WTC11 (cell line): Measurements from ENCODE around the gene NR1H3. TPM values are rescaled to one million over a fixed set of nuclear protein-coding genes. Genes with fewer than 3 reads are reported as not detected.

ENCODE experiments used
- ATAC-seq: fragments of 200-7000 bp; cut with Tn5 transposase; 2 replicates; pipeline ENCODE4 v1.10.0; 2021; ENCODE audit warnings: mild to moderate bottlenecking, moderate library complexity
- CTCF ChIA-PET: fragments of 300-600 bp; sonication (Branson Sonifier 250); formaldehyde crosslinking; loops from one replicate; lab custom pipeline; 2021; ENCODE audit warnings: antibody characterized with exemption; lab: Charles Lee
- POLR2A ChIA-PET: fragments of 350-600 bp; sonication (Branson Sonifier 250); formaldehyde crosslinking; loops from one replicate; lab custom pipeline; 2021; ENCODE audit warnings: antibody characterized with exemption; lab: Charles Lee
- DNase-seq: peaks from one replicate; pipeline ENCODE4 v3.0.0; 2021; ENCODE audit warnings: low spot score
- H3K27ac Mint-ChIP-seq: 2 replicates; pipeline ENCODE4 v1.8.0; 2021; ENCODE audit warnings: mixed read lengths
- H3K27me3 Mint-ChIP-seq: 2 replicates; pipeline ENCODE4 v1.8.0; 2021; ENCODE audit warnings: low read depth, mild to moderate bottlenecking, moderate library complexity, mixed read lengths
- H3K36me3 Mint-ChIP-seq: 2 replicates; pipeline ENCODE4 v1.8.0; 2021; ENCODE audit warnings: mixed read lengths
- H3K4me1 Mint-ChIP-seq: 2 replicates; pipeline ENCODE4 v1.8.0; 2022; ENCODE audit warnings: mixed read lengths
- H3K4me3 Mint-ChIP-seq: 2 replicates; pipeline ENCODE4 v1.8.0; 2021; ENCODE audit warnings: mild to moderate bottlenecking, moderate library complexity, mixed read lengths
- H3K9me3 Mint-ChIP-seq: 2 replicates; pipeline ENCODE4 v1.8.0; 2021; ENCODE audit warnings: mixed read lengths
- ETV6 ChIP-seq: sonication (generic); formaldehyde crosslinking; IDR thresholded peaks from 2 replicates; pipeline ENCODE4 v1.8.1; 2022; ENCODE audit warnings: mild to moderate bottlenecking, missing genetic modification reagents
- FOXJ3 ChIP-seq: sonication (generic); formaldehyde crosslinking; IDR thresholded peaks from 2 replicates; pipeline ENCODE4 v1.9.0; 2021; ENCODE audit warnings: missing genetic modification reagents, mild to moderate bottlenecking, borderline replicate concordance
- IRF2 ChIP-seq: sonication (generic); formaldehyde crosslinking; IDR thresholded peaks from 2 replicates; pipeline ENCODE4 v1.8.0; 2022; ENCODE audit warnings: low read depth, missing genetic modification reagents, borderline replicate concordance
- MXD4 ChIP-seq: fragments of 250-450 bp; sonication (Bioruptor Pico); IDR thresholded peaks from 2 replicates; pipeline ENCODE4 v1.8.0; 2021; ENCODE audit warnings: mild to moderate bottlenecking, moderate library complexity, borderline replicate concordance
- NFE2L1 ChIP-seq: sonication (generic); formaldehyde crosslinking; IDR thresholded peaks from 2 replicates; pipeline ENCODE4 v1.8.1; 2023; ENCODE audit warnings: missing genetic modification reagents
- NR3C1 ChIP-seq: sonication (generic); formaldehyde crosslinking; conservative IDR thresholded peaks from 2 replicates; pipeline ENCODE4 v1.8.1; 2023; ENCODE audit warnings: low read depth, mild to moderate bottlenecking, missing genetic modification reagents
- RORB ChIP-seq: fragments of 250-450 bp; sonication (Bioruptor Pico); IDR thresholded peaks from 2 replicates; pipeline ENCODE4 v1.9.0; 2021; ENCODE audit warnings: mild to moderate bottlenecking
- SOX15 ChIP-seq: fragments of 250-450 bp; sonication (Bioruptor Pico); IDR thresholded peaks from 2 replicates; pipeline ENCODE4 v1.9.0; 2021; ENCODE audit warnings: mild to moderate bottlenecking
- total RNA-seq: library from RNA; stranded (reverse); gene quantifications from 3 replicates; pipeline ENCODE4 v1.2.3, GENCODE V29; 2021
- TF ChIP-seq, protein P1 (sequence below): fragments of 250-450 bp; sonication (Bioruptor Pico); IDR thresholded peaks from 2 replicates; pipeline ENCODE4 v1.8.0; 2021; ENCODE audit warnings: mild to moderate bottlenecking
- TF ChIP-seq, protein P2 (sequence below): fragments of 250-450 bp; sonication (Bioruptor Pico); IDR thresholded peaks from 2 replicates; pipeline ENCODE4 v1.9.0; 2021; ENCODE audit warnings: mild to moderate bottlenecking
- TF ChIP-seq, protein P3 (sequence below): sonication (generic); formaldehyde crosslinking; IDR thresholded peaks from 2 replicates; pipeline ENCODE4 v1.8.0; 2022; ENCODE audit warnings: mild to moderate bottlenecking, missing genetic modification reagents
- TF ChIP-seq, protein P4 (sequence below): sonication (generic); formaldehyde crosslinking; IDR thresholded peaks from 2 replicates; pipeline ENCODE4 v1.8.0; 2023; ENCODE audit warnings: missing genetic modification reagents, mild to moderate bottlenecking, borderline replicate concordance
- TF ChIP-seq, protein P5 (sequence below): sonication (generic); formaldehyde crosslinking; conservative IDR thresholded peaks from 2 replicates; pipeline ENCODE4 v1.8.1; 2023; ENCODE audit warnings: mild to moderate bottlenecking, low read depth, missing genetic modification reagents, moderate library complexity
- TF ChIP-seq, protein P6 (sequence below): sonication (generic); formaldehyde crosslinking; IDR thresholded peaks from 2 replicates; pipeline ENCODE4 v1.8.0; 2022; ENCODE audit warnings: mild to moderate bottlenecking, missing genetic modification reagents

Gene NR1H3
- total RNA-seq, 1 experiment from 2014 or later, result 26.3 TPM

DNA sequence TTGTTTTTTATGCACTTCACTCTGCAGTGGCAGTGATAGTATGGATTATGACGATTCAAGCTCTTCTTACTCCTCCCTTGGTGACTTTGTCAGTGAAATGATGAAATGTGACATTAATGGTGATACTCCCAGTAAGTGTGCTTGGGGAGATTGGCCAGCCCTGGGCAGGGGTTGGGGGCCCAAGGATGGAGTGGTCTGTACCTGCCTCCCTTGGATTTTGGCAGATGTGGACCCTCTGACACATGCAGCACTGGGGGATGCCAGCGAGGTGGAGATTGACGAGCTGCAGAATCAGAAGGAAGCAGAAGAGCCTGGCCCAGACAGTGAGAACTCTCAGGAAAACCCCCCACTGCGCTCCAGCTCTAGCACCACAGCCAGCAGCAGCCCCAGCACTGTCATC, 26.4 kb downstream of the NR1H3 start (continued):
- TF ChIP-seq, protein P1, sequence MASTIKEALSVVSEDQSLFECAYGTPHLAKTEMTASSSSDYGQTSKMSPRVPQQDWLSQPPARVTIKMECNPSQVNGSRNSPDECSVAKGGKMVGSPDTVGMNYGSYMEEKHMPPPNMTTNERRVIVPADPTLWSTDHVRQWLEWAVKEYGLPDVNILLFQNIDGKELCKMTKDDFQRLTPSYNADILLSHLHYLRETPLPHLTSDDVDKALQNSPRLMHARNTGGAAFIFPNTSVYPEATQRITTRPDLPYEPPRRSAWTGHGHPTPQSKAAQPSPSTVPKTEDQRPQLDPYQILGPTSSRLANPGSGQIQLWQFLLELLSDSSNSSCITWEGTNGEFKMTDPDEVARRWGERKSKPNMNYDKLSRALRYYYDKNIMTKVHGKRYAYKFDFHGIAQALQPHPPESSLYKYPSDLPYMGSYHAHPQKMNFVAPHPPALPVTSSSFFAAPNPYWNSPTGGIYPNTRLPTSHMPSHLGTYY (CRISPR knock-in tag), result no peak
- TF ChIP-seq IRF2 (CRISPR knock-in tag), result no peak
- TF ChIP-seq SOX15 (CRISPR knock-in tag), result no peak
- no peak for TF ChIP-seq NFE2L1 (CRISPR knock-in tag)
- TF ChIP-seq, protein P2, sequence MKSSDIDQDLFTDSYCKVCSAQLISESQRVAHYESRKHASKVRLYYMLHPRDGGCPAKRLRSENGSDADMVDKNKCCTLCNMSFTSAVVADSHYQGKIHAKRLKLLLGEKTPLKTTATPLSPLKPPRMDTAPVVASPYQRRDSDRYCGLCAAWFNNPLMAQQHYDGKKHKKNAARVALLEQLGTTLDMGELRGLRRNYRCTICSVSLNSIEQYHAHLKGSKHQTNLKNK (CRISPR knock-in tag), result no peak
- TF ChIP-seq, protein P3, sequence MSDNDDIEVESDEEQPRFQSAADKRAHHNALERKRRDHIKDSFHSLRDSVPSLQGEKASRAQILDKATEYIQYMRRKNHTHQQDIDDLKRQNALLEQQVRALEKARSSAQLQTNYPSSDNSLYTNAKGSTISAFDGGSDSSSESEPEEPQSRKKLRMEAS (CRISPR knock-in tag), result no peak
- no peak for TF ChIP-seq ETV6
- TF ChIP-seq FOXJ3 (CRISPR knock-in tag), result no peak
- TF ChIP-seq RORB, result no peak
- TF ChIP-seq, protein P4, sequence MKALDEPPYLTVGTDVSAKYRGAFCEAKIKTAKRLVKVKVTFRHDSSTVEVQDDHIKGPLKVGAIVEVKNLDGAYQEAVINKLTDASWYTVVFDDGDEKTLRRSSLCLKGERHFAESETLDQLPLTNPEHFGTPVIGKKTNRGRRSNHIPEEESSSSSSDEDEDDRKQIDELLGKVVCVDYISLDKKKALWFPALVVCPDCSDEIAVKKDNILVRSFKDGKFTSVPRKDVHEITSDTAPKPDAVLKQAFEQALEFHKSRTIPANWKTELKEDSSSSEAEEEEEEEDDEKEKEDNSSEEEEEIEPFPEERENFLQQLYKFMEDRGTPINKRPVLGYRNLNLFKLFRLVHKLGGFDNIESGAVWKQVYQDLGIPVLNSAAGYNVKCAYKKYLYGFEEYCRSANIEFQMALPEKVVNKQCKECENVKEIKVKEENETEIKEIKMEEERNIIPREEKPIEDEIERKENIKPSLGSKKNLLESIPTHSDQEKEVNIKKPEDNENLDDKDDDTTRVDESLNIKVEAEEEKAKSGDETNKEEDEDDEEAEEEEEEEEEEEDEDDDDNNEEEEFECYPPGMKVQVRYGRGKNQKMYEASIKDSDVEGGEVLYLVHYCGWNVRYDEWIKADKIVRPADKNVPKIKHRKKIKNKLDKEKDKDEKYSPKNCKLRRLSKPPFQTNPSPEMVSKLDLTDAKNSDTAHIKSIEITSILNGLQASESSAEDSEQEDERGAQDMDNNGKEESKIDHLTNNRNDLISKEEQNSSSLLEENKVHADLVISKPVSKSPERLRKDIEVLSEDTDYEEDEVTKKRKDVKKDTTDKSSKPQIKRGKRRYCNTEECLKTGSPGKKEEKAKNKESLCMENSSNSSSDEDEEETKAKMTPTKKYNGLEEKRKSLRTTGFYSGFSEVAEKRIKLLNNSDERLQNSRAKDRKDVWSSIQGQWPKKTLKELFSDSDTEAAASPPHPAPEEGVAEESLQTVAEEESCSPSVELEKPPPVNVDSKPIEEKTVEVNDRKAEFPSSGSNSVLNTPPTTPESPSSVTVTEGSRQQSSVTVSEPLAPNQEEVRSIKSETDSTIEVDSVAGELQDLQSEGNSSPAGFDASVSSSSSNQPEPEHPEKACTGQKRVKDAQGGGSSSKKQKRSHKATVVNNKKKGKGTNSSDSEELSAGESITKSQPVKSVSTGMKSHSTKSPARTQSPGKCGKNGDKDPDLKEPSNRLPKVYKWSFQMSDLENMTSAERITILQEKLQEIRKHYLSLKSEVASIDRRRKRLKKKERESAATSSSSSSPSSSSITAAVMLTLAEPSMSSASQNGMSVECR (CRISPR knock-in tag), result no peak
- TF ChIP-seq NR3C1 (CRISPR knock-in tag), result no peak

DNA sequence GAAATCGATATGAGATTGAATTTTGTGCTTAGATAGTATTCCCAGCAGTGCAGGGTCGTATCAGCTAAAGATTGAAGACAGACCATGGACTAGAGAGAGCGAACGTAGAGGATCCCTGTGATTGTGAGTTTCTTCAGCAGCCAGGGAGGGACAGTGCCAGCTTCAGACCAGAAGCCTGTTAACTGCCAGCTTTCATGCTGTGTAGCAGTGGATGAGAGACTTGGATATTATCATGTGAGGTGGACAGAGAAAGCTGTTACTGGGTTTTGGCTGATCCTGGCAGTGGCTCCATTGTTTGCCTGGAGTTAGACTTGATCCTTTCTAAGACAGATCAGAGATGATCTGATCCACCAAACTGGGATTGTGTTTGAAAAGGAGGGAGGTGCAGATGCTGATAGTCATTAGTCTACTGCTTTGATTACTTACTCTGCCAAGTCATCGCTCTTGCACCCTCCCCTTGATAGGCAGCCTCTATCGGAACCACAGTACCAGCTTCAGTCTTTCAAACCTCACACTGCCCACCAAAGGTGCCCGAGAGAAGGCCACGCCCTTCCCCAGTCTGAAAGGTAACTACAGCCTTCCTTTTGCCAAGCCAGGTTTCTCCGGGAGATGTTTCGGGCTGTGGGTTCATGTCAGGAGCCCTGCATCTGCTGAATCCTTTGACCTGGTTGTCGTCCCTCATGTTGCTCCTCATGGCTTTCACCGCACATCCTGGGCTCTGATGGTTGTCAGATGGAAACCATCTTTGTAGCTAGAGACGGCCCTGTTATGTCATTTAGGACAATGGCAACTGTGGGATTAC, 28.4 kb downstream of the NR1H3 start:
- Mint-ChIP-seq H3K27me3 (no peaks in the 10 kb centered on the region), H3K9me3 (no peaks in the 10 kb centered on the region), H3K4me1 (peaks cover under 1% of the 10 kb centered on the region; the same call in 1 of the 2 replicates), H3K36me3 (peaks cover 73% of the 10 kb centered on the region), H3K4me3 (no peak overlapping the region), H3K27ac (no peak overlapping the region)
- DNase-seq (no peak), ATAC-seq (no peak)
- CTCF ChIA-PET, result no interaction called here
- TF ChIP-seq MXD4 (CRISPR knock-in tag) (no peak), FOXJ3 (CRISPR knock-in tag) (no peak), ETV6 (no peak)
- TF ChIP-seq, protein P5, sequence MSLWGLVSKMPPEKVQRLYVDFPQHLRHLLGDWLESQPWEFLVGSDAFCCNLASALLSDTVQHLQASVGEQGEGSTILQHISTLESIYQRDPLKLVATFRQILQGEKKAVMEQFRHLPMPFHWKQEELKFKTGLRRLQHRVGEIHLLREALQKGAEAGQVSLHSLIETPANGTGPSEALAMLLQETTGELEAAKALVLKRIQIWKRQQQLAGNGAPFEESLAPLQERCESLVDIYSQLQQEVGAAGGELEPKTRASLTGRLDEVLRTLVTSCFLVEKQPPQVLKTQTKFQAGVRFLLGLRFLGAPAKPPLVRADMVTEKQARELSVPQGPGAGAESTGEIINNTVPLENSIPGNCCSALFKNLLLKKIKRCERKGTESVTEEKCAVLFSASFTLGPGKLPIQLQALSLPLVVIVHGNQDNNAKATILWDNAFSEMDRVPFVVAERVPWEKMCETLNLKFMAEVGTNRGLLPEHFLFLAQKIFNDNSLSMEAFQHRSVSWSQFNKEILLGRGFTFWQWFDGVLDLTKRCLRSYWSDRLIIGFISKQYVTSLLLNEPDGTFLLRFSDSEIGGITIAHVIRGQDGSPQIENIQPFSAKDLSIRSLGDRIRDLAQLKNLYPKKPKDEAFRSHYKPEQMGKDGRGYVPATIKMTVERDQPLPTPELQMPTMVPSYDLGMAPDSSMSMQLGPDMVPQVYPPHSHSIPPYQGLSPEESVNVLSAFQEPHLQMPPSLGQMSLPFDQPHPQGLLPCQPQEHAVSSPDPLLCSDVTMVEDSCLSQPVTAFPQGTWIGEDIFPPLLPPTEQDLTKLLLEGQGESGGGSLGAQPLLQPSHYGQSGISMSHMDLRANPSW, result no peak
- TF ChIP-seq, protein P6, sequence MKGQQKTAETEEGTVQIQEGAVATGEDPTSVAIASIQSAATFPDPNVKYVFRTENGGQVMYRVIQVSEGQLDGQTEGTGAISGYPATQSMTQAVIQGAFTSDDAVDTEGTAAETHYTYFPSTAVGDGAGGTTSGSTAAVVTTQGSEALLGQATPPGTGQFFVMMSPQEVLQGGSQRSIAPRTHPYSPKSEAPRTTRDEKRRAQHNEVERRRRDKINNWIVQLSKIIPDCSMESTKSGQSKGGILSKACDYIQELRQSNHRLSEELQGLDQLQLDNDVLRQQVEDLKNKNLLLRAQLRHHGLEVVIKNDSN, result no peak
- POLR2A ChIA-PET, result interaction anchor here (1.3 kb wide), 1 partner anchor 28 kb away, joined by 4 read pairs; the partner anchor contains the start of gene NR1H3
